HUES64 (cell line): ENCODE data around the gene P2RX6.

Source experiments
- H3K27ac ChIP-seq: 2 replicates; pipeline ENCODE4 v1.7.0; 2013; ENCODE audit warnings: low read depth, low read length, inconsistent platforms
- H3K27me3 ChIP-seq: 2 replicates; pipeline ENCODE4 v1.6.1; 2013; ENCODE audit warnings: mild to moderate bottlenecking, low read length; ENCODE audit not compliant: insufficient read depth
- H3K36me3 ChIP-seq: 2 replicates; pipeline ENCODE4 v1.6.1; 2013; ENCODE audit warnings: mild to moderate bottlenecking, low read length; ENCODE audit not compliant: insufficient read depth
- H3K4me1 ChIP-seq: 2 replicates; pipeline ENCODE4 v1.6.1; 2013; ENCODE audit warnings: mild to moderate bottlenecking, low read length, moderate library complexity; ENCODE audit not compliant: insufficient read depth
- H3K4me3 ChIP-seq: 2 replicates; pipeline ENCODE4 v1.5.1; 2013; ENCODE audit warnings: mild to moderate bottlenecking, low read length, moderate library complexity
- H3K9ac ChIP-seq: 2 replicates; pipeline ENCODE4 v1.6.1; 2013; ENCODE audit warnings: mild to moderate bottlenecking, low read depth, low read length
- H3K9me3 ChIP-seq: 2 replicates; pipeline ENCODE4 v1.6.1; 2013; ENCODE audit warnings: low read depth, low read length; ENCODE audit not compliant: insufficient read depth
- WGBS: fragments of 150-250, 120-280 bp; methylation state at CpG from one replicate; pipeline ENCODE4 v1.1.7; 2013; ENCODE audit warnings: missing lambda C conversion rate; 5-methylcytosine and 5-hydroxymethylcytosine counted together

P2RX6 gene

GRCh38 chr22:21022507-21022906 lies 7.5 kb downstream of the P2RX6 start:
- no peak overlapping the region for H3K4me3 ChIP-seq
- 83% methylated on average over 8 of the region's 10 CpGs for WGBS
- no peaks in the 10 kb centered on the region for H3K27me3 ChIP-seq
- H3K27ac ChIP-seq, result no peak overlapping the region
- H3K4me1 ChIP-seq, result no peaks in the 10 kb centered on the region
- no peaks in the 10 kb centered on the region for H3K36me3 ChIP-seq
- H3K9me3 ChIP-seq, result no peaks in the 10 kb centered on the region
- no peak overlapping the region for H3K9ac ChIP-seq

DNA sequence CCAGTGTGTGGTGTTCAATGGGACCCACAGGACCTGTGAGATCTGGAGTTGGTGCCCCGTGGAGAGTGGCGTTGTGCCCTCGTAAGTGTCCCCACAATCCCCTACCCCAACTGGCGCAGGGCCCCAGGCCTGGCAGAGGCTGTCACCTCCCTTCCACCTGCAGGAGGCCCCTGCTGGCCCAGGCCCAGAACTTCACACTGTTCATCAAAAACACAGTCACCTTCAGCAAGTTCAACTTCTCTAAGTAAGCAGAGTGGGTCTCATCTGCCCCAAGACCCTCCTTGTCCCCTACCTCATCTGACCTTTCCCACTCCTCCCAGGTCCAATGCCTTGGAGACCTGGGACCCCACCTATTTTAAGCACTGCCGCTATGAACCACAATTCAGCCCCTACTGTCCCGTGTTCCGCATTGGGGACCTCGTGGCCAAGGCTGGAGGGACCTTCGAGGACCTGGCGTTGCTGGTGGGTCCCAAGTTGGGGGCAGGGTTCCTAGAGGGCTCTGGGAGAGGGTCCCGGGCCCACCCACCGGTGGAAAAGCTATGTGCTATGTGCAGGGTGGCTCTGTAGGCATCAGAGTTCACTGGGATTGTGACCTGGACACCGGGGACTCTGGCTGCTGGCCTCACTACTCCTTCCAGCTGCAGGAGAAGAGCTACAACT lies 8.1 kb downstream of the P2RX6 start:
- H3K27ac ChIP-seq, result no peak overlapping the region
- H3K9me3 ChIP-seq, result no peaks in the 10 kb centered on the region
- H3K27me3 ChIP-seq, result no peaks in the 10 kb centered on the region
- no peak overlapping the region for H3K9ac ChIP-seq
- 90% methylated on average over 13 of the region's 13 CpGs for WGBS
- no peak overlapping the region for H3K4me3 ChIP-seq
- H3K4me1 ChIP-seq, result no peaks in the 10 kb centered on the region
- no peaks in the 10 kb centered on the region for H3K36me3 ChIP-seq

- Histone ChIP-seq H3K9ac (no peak overlapping the region), H3K27me3 (no peaks in the 10 kb centered on the region), H3K4me1 (no peaks in the 10 kb centered on the region), H3K36me3 (no peaks in the 10 kb centered on the region), H3K4me3 (no peak overlapping the region), H3K27ac (no peak overlapping the region), H3K9me3 (no peaks in the 10 kb centered on the region)
- 74% methylated on average over 8 of the region's 8 CpGs for WGBS
Measured at GRCh38 chr22:21025266-21025665, 10.3 kb downstream of the P2RX6 start.

GRCh38 chr22:21025763-21026755 lies 11.1 kb downstream of the P2RX6 start:
- 91% methylated on average over 27 of the region's 27 CpGs for WGBS
- no peaks in the 10 kb centered on the region for H3K4me1 ChIP-seq
- peaks cover 5% of the 10 kb centered on the region for H3K27me3 ChIP-seq
- H3K27ac ChIP-seq, result no peak overlapping the region
- H3K36me3 ChIP-seq, result no peaks in the 10 kb centered on the region
- no peak overlapping the region for H3K9ac ChIP-seq
- no peaks in the 10 kb centered on the region for H3K9me3 ChIP-seq
- H3K4me3 ChIP-seq, result no peak overlapping the region

DNA sequence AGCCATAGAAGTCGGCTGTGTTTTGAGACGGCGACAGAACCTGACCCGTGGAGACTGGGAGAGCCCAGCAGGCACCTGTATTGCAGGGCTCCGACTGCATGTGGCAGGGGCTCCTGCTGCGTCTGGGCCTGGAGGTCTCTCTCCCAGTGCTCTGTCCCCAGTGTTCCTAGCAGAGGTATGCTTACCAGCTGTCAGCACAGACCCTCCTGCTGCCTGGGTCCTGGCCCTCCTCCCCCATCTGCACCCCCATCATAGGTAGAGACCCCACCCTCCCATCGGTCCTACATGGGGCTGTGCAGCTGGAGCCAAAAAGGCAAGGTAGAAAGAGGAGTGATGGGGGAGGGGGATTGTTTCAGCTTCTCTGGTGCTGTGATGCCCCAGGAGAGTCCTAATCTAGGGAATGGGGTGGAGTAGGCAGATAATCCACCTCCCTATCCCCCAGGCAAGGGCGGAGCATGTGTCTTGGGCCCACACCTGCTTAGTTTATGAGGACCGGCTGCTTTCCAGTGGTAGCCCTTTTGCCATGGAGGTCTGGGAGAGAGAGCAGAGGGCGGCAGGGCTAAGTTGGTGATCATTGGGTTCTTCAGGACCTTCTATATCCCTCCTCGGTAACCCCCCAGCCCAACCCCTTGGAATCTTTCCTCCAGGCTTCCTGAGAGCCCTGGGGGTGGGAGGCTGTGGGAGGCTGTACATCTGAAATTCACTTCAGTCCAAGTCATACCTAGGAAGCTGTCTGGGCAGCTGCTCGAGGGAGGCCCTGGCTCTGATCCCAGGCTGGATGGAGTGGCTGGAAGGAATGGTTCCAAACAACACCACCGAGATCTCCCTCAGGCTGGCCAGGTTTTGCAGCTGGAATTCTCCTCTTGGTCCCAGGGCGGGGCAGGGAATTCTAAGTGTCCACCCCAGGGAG lies 12.1 kb downstream of the P2RX6 start:
- Histone ChIP-seq H3K27ac (no peak overlapping the region), H3K9me3 (no peaks in the 10 kb centered on the region), H3K4me1 (no peaks in the 10 kb centered on the region), H3K36me3 (no peaks in the 10 kb centered on the region), H3K27me3 (peaks cover 15% of the 10 kb centered on the region), H3K4me3 (no peak overlapping the region), H3K9ac (no peak overlapping the region)
- WGBS, result 91% methylated on average over 13 of the region's 14 CpGs

DNA sequence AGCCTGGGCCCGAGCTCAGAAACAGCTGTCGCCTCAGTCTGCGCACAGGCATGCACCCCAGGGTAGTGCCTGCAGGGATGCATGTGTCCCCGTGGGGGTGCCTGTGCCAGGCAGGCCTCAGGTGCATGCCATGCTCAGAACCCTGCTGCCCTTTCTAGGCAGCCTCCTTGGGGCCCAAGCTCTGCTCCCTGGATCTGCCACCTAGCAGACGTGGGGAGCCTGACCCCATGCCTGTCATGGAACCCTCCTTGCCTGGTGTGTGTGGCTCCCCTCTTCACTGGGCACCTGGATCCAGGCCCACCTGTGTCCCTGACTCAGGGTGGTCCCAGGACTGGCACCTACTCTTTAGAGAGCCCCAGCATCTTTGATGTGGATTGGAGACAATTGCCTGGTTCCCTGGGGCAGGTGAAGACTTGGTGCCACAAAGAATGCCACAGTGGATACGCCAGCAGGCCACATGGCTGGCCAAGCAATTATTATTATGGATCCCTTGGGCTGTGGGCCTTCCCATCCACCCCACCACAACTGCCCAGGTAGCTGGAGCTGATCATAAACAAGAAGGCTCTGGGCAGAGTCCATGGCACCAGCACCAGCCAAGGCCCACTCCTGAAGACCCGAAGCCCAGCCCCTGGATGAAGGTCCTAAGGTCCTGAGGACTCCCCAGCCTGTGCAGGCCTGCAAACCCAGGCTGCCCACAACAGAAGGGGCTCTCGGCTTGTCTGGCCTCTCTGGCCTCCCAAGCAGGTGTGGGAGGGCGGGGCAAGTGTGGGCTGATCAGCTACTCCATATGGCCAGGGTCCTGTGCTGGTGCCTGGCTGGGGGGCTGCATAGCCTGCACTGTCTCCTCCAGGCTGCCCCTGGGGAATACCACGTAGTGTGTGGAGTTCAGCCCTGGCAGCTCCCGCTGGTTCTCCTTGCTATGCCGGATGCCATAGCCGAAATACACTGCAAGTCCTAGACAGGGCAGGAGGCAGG lies 13.6 kb downstream of the P2RX6 start:
- no peaks in the 10 kb centered on the region for H3K4me1 ChIP-seq
- 92% methylated on average over 13 of the region's 13 CpGs for WGBS
- no peaks in the 10 kb centered on the region for H3K9me3 ChIP-seq
- peaks cover 30% of the 10 kb centered on the region for H3K27me3 ChIP-seq
- no peaks in the 10 kb centered on the region for H3K36me3 ChIP-seq
- H3K9ac ChIP-seq, result no peak overlapping the region
- no peak overlapping the region for H3K4me3 ChIP-seq
- no peak overlapping the region for H3K27ac ChIP-seq

DNA sequence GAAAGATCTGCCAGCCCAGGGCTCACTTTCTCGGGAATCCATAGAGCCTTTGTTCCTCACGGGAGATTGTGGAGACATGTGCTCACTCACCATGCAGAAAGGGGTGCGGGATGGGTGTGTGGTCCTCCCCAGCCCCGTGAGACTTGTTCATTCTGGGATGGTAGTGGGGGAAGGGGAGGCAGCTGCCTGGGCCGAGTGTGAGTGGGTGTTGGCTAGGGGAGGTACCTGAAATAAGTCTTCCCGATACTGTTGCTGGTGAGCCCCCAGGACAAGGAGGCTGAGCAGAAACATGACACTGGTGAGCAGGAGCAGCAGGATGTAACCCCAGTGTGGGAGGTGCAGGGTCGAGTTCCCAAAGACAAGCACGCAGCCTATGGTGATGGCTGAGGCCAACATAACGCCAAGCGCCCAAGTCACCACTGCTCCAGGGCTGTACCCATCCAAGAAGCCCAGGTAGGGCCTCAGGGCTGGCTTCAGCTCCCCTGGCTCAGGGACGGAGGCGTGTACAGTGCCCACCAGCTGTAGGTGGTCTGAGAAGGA lies 14.6 kb downstream of the P2RX6 start:
- WGBS, result 79% methylated on average over 12 of the region's 12 CpGs
- H3K27ac ChIP-seq, result no peak overlapping the region
- no peaks in the 10 kb centered on the region for H3K4me1 ChIP-seq
- H3K9me3 ChIP-seq, result no peaks in the 10 kb centered on the region
- H3K9ac ChIP-seq, result no peak overlapping the region
- no peaks in the 10 kb centered on the region for H3K36me3 ChIP-seq
- no peak overlapping the region for H3K4me3 ChIP-seq
- H3K27me3 ChIP-seq, result peaks cover 33% of the 10 kb centered on the region

GRCh38 chr22:21030032-21030431 lies 15.1 kb downstream of the P2RX6 start:
- H3K4me3 ChIP-seq, result no peak overlapping the region
- no peak overlapping the region for H3K9ac ChIP-seq
- no peaks in the 10 kb centered on the region for H3K36me3 ChIP-seq
- H3K9me3 ChIP-seq, result no peaks in the 10 kb centered on the region
- H3K27me3 ChIP-seq, result peaks cover 33% of the 10 kb centered on the region
- WGBS, result 95% methylated on average over 15 of the region's 15 CpGs
- no peak overlapping the region for H3K27ac ChIP-seq
- no peaks in the 10 kb centered on the region for H3K4me1 ChIP-seq

DNA sequence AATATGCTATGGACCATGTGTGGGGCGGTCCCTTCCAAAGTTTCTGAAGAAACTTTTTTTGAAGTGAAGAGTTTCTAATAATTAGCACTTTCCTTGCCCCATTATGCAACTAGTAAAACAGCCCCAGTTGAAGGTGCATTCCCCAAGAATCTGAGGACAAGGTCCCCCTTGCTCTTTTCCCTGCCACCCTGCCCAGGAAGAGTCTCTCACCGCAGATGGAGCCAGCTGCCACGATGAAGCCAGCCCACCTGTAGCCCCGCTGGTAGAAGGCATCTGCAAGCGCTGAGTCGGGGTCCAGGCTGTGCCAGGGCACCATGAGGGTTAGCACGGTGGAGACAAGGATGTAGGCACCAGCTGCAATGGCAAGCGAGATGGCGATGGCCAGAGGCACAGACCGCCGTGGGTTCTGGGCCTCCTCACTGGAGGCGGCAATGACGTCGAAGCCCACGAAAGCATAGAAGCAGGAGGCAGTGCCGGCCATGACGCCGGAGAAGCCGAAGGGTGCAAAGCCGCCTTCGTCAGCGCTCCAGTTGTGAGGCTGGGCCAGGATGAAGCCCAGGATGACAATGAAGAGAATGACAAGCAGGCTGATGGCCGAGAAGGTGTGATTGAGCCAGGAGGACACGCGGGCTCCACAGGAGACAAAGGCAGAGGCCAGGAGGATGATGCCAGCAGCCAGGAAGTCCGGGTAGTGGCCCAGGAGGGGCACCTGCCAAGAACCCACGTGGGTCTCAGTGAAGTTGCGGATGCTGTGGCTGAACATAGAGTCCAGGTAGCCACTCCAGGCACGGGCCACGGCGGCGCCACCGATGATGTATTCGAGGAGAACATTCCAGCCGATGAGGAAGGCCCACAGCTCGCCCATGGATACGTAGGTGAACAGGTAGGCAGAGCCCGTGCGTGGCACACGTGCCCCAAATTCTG lies 15.9 kb downstream of the P2RX6 start:
- no peaks in the 10 kb centered on the region for H3K9me3 ChIP-seq
- H3K27ac ChIP-seq, result no peak overlapping the region
- no peaks in the 10 kb centered on the region for H3K4me1 ChIP-seq
- WGBS, result 95% methylated on average over 40 of the region's 40 CpGs
- H3K27me3 ChIP-seq, result peaks cover 33% of the 10 kb centered on the region
- H3K9ac ChIP-seq, result no peak overlapping the region
- H3K4me3 ChIP-seq, result no peak overlapping the region
- H3K36me3 ChIP-seq, result no peaks in the 10 kb centered on the region
